Activated B cell treated with CpG ODN at 0.5 μM for 24 hours (primary cell): Measurements from ENCODE around the gene DGKE. TPM values are rescaled to one million over a fixed set of nuclear protein-coding genes. Genes with fewer than 3 reads are reported as not detected.

Experiments
- ATAC-seq: fragments of 200-7000 bp; cut with Tn5 transposase; one replicate; pipeline ENCODE4 v1.10.0; 2021; ENCODE audit warnings: low read depth, mild to moderate bottlenecking, moderate library complexity
- CTCF ChIA-PET: fragments of 350-600 bp; sonication (Branson Sonifier 250); formaldehyde crosslinking; loops from one replicate; lab custom pipeline; 2021; ENCODE audit warnings: antibody characterized with exemption; lab: Charles Lee
- POLR2A ChIA-PET: fragments of 350-600 bp; sonication (Branson Sonifier 250); formaldehyde crosslinking; loops from one replicate; lab custom pipeline; 2021; ENCODE audit warnings: antibody characterized with exemption; lab: Charles Lee
- DNase-seq: peaks from one replicate; pipeline ENCODE4 v3.0.0; 2022
- H3K27ac Mint-ChIP-seq: one replicate; pipeline ENCODE4 v1.8.0; 2020; ENCODE audit warnings: mixed read lengths
- H3K27me3 Mint-ChIP-seq: one replicate; pipeline ENCODE4 v1.8.0; 2021; ENCODE audit warnings: mixed read lengths
- H3K36me3 Mint-ChIP-seq: one replicate; pipeline ENCODE4 v1.8.0; 2021; ENCODE audit warnings: low read depth, mixed read lengths
- H3K4me1 Mint-ChIP-seq: one replicate; pipeline ENCODE4 v1.8.0; 2021; ENCODE audit warnings: mixed read lengths
- H3K4me3 Mint-ChIP-seq: one replicate; pipeline ENCODE4 v1.8.0; 2020; ENCODE audit warnings: mild to moderate bottlenecking, mixed read lengths
- H3K9me3 Mint-ChIP-seq: one replicate; pipeline ENCODE4 v1.8.0; 2020; ENCODE audit warnings: mixed read lengths
- CTCF ChIP-seq: fragments of 200-600 bp; IDR thresholded peaks from one replicate; pipeline ENCODE4 v1.8.0; 2022; ENCODE audit warnings: antibody characterized with exemption, mild to moderate bottlenecking
- intact Hi-C: fragments of 100-400 bp; cut with micrococcal nuclease; formaldehyde crosslinking; loops from one replicate; pipeline ENCODE4 v1.15.1; 2024
- total RNA-seq: library from RNA; stranded (reverse); gene quantifications from 2 replicates; pipeline ENCODE4 v1.2.3, GENCODE V29; 2022

Gene DGKE
- total RNA-seq, 1 donor from 2014 or later: 20.3 TPM

DNA sequence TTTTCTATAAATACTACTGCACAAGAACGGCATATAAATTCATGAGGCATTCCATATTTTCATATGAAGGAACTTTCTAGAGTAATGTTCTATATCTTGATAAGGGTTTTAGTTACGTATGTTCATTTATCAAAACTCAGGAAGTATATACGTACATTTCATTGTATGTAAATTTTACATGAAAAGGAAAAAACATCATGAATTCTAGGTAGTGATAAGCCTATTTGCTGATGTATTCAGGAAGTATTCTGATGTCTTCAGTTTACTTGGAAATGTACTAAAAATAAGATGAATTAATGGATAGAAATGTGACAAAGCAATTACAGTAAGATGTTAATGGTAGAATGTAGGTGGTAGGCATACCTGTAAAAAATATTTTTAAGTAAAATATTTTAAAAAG, 4.7 kb downstream of the DGKE start:
- H3K36me3 Mint-ChIP-seq: peaks cover 22% of the 10 kb centered on the region
- ChIA-PET POLR2A (no interaction called here), CTCF (interaction anchor here (1.4 kb wide), 1 partner anchor 19 kb away, joined by 3 read pairs; no protein-coding TSS in a partner anchor)
- no peak for TF ChIP-seq CTCF
- ATAC-seq (no peak), DNase-seq (no peak)
- H3K27ac Mint-ChIP-seq: no peak overlapping the region
- peaks cover 18% of the 10 kb centered on the region for H3K4me1 Mint-ChIP-seq
- no peaks in the 10 kb centered on the region for H3K27me3 Mint-ChIP-seq
- no peaks in the 10 kb centered on the region for H3K9me3 Mint-ChIP-seq
- intact Hi-C loops: loop anchor here (10.0 kb wide), 2 partner anchors 416 to 1016 kb away; partner anchors contain the start of genes MRPS23 and MSI2
- no peak overlapping the region for H3K4me3 Mint-ChIP-seq

DNA sequence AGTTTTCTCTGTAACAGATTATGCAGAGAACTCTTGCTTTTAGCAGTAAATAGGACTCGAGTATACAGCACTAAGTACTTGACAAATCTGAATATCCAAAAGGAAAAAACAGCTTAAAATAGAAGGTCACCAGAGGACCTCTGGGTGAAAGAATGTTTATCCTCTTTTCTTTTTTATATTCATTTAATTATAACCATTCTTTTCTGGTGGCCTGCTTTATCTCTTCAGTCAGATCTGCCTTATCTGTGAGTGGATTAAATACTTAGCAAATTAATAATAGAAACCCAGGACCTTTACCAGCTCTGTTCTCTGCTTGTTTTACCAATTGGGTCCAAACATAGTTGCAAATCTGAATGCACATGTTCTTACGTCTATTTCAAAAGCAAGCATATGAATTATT, 8.6 kb downstream of the DGKE start:
- no peak for DNase-seq
- no peaks in the 10 kb centered on the region for H3K9me3 Mint-ChIP-seq
- POLR2A ChIA-PET: interaction anchor here (1.4 kb wide), 1 partner anchor 9 kb away, joined by 4 read pairs; the partner anchor contains the start of genes C17orf67 and DGKE
- H3K4me3 Mint-ChIP-seq: no peak overlapping the region
- ATAC-seq: no peak
- H3K27me3 Mint-ChIP-seq: no peaks in the 10 kb centered on the region
- TF ChIP-seq CTCF: no peak
- intact Hi-C loops: no loop called here
- H3K27ac Mint-ChIP-seq: no peak overlapping the region
- peaks cover 24% of the 10 kb centered on the region for H3K36me3 Mint-ChIP-seq
- peaks cover 4% of the 10 kb centered on the region for H3K4me1 Mint-ChIP-seq
- CTCF ChIA-PET: interaction anchor here (1.4 kb wide), 1 partner anchor 23 kb away, joined by 4 read pairs; no protein-coding TSS in a partner anchor

DNA sequence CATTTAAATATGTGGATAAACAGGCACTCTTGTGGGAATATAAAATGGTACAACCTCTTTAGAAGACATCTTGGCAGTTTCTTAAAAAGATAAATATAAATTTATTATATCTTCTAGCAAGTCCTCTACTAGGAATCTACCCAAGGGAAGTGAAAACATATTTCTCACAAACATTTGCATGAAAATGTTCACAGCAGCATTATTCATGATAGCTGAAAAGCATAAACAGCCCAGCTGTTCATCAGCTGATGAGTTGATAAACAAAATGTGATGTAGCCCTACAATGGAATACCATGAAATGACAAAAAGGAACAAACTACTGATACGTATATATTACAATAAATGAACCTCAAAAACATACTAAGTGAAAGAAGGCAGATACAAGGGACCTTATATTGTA, 12.0 kb downstream of the DGKE start:
- CTCF ChIA-PET: no interaction called here
- DNase-seq (no peak), ATAC-seq (no peak)
- Mint-ChIP-seq H3K36me3 (peaks cover 44% of the 10 kb centered on the region), H3K27ac (no peak overlapping the region), H3K27me3 (no peaks in the 10 kb centered on the region), H3K9me3 (no peaks in the 10 kb centered on the region), H3K4me1 (peaks cover 4% of the 10 kb centered on the region), H3K4me3 (no peak overlapping the region)
- intact Hi-C loops: no loop called here
- TF ChIP-seq CTCF: no peak
- POLR2A ChIA-PET: no interaction called here

DNA sequence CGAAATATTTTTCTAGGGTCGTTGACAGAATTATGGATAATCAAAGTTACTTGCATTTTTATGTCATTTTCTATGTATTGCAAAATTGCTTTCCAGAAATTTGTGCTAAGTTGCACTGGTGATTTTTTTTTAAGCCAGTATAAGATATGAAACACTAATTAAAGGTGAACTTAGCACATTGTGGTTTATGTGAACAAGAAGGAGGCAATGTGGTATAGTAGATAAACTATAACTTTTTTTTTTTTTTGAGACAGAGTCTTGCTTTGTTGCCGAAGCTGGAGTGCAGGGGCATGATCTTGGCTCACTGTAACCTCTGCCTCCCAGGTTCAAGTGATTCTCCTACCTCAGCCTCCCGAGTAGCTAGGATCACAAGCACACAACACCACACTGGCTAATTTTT, 13.2 kb downstream of the DGKE start:
- Mint-ChIP-seq H3K4me1 (peaks cover 4% of the 10 kb centered on the region), H3K27me3 (no peaks in the 10 kb centered on the region), H3K4me3 (no peak overlapping the region), H3K36me3 (peaks cover 52% of the 10 kb centered on the region), H3K9me3 (no peaks in the 10 kb centered on the region), H3K27ac (no peak overlapping the region)
- TF ChIP-seq CTCF: no peak
- ATAC-seq (no peak), DNase-seq (no peak)
- intact Hi-C loops: no loop called here
- ChIA-PET POLR2A (no interaction called here), CTCF (no interaction called here)

DNA sequence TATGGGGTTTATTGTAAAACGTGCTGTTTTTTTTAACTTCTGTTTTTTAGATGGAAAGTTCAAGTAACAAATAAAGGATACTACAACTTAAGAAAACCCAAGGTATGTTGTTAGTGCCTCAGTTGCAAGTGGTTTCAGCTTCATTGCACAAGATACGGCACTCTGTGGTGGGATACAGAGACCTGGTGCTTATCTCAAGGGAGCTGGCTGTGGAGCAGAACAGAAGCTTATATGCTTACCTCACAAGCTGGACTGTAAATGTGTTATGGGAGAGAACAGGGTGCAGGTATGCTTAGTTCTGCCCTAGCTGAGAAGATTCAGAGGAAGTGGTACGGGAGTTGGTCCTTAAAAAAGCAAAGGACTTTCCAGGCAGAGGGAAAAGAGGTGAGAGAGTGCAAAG, 15.2 kb downstream of the DGKE start:
- peaks cover 58% of the 10 kb centered on the region for H3K36me3 Mint-ChIP-seq
- DNase-seq: no peak
- no peaks in the 10 kb centered on the region for H3K9me3 Mint-ChIP-seq
- H3K4me3 Mint-ChIP-seq: no peak overlapping the region
- ChIA-PET CTCF (no interaction called here), POLR2A (no interaction called here)
- intact Hi-C loops: no loop called here
- ATAC-seq: no peak
- H3K4me1 Mint-ChIP-seq: peaks cover 4% of the 10 kb centered on the region
- no peak overlapping the region for H3K27ac Mint-ChIP-seq
- no peaks in the 10 kb centered on the region for H3K27me3 Mint-ChIP-seq
- no peak for TF ChIP-seq CTCF
